Pancreas (tissue), 10 donors: Measurements from ENCODE around the gene IL15RA. TPM values are rescaled to one million over a fixed set of nuclear protein-coding genes. Genes with fewer than 3 reads are reported as not detected.

ENCODE experiments used
- ATAC-seq, 4 donors: fragments of 200-7000 bp; cut with Tn5 transposase; one replicate each; pipeline versions ENCODE4 v1.8.0 to v1.9.1; 2020; ENCODE audit warnings: mild to moderate bottlenecking in 4 of 4, moderate library complexity in 4 of 4
- DNase-seq, 6 donors: peaks; one replicate each; pipeline ENCODE4 v3.0.0-alpha.2; 2020
- FAIRE-seq: peaks from 2 replicates; lab custom pipeline; 2012; peaks lifted over from hg19 to GRCh38; lab: Jason Lieb, UNC
- H3K27ac ChIP-seq, 4 donors: fragments of 200-600 bp; sonication (generic); 1 replicate in 3 of 4; 2 replicates in 1 of 4; pipeline versions ENCODE4 v1.5.0 to v1.8.0; 2020
- H3K27me3 ChIP-seq, 4 donors: fragments of 200-600 bp; one replicate each; pipeline ENCODE4 v1.8.0; 2021
- H3K36me3 ChIP-seq, 3 donors: fragments of 200-600 bp; sonication (generic) in 1 of 3; one replicate each; pipeline versions ENCODE4 v1.5.0 to v1.8.0; 2020 to 2021
- H3K4me1 ChIP-seq, 3 donors: fragments of 200-600 bp; one replicate each; pipeline ENCODE4 v1.8.0; 2021
- H3K4me3 ChIP-seq, 4 donors: fragments of 200-600 bp; sonication (generic) in 2 of 4; one replicate each; pipeline versions ENCODE4 v1.5.0 to v1.8.0; 2020 to 2021
- H3K9me3 ChIP-seq, 4 donors: fragments of 200-600 bp; one replicate each; pipeline ENCODE4 v1.8.0; 2021
- WGBS, 2 donors: extraction: QIAGEN DNeasy Blood & Tissue Kit; methylation state at CpG; one replicate each; pipeline ENCODE4 v1.1.7; 2013; 5-methylcytosine and 5-hydroxymethylcytosine counted together
- intact Hi-C, 3 donors: fragments of 100-400 bp; cut with DNase I; formaldehyde crosslinking; loops; one replicate each; pipeline versions ENCODE4 v1.11.1 to v1.14.2; 2022
- polyA plus RNA-seq, 2 donors: library from polyadenylated mRNA; stranded (reverse); fragments of 200-250 nt; gene quantifications; one replicate each; pipeline ENCODE4 v1.2.3, GENCODE V29; 2013
- total RNA-seq, 6 donors: library from RNA; stranded (reverse); fragmentation: NEBNext Ultra II Directional in 4 of 6; extraction: Animal tissue kit (Norgen Biotek cat#: 25700) in 4 of 6; gene quantifications; one replicate each; pipeline versions ENCODE4 v1.2.1 to v1.2.4, GENCODE V29; 2021 to 2023
- TF ChIP-seq, protein P1 (sequence below), 4 donors: fragments of 200-600 bp; sonication (generic) in 3 of 4; IDR thresholded peaks; one replicate each; pipeline versions ENCODE4 v1.5.0 to v1.8.0; 2021; ENCODE audit warnings: antibody characterized with exemption in 4 of 4
- donor health status: healthy with polysubstance abuse.
- donor health status: DM: no; HTN: no; CAD: no; lungs with moderate emphysema.
- donor health status: DM: no; HTN: no; CAD: no.
- donor health status: control.
- donor health status: control.
- donor health status: Bipolar disorder and iron deficiency.
- donor health status: DM: yes; HTN: yes; CAD: no.
- donor health status: DM: no; HTN: no; CAD: no.
- donor health status: DM: no; HTN: no; CAD: no.
- donor health status: DM: yes; HTN: yes; CAD: no.

The IL15RA gene
- total and polyA plus RNA-seq, 8 donors, result 6.9 to 14.3 (median 11.0) TPM

DNA sequence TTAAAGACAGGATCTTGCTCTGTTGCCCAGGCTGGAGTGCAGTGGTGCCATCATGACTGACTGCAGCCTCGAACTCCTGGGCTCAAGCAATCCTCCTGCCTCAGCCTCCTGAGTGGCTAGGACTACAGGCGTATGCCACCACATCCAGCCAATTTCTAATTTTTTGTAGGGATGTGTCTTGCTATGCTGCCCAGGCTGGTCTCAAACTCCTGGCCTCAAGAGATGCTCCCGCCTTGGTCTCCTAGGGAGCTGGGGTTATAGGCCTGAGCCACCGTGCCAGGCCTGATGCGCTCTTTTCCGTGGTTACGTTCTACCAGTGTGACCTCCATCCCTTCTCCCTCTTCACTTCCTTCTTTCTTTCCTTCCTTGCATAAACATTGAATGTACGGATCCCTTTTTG lies 34.2 kb upstream of the IL15RA start:
- TF ChIP-seq, protein P1, sequence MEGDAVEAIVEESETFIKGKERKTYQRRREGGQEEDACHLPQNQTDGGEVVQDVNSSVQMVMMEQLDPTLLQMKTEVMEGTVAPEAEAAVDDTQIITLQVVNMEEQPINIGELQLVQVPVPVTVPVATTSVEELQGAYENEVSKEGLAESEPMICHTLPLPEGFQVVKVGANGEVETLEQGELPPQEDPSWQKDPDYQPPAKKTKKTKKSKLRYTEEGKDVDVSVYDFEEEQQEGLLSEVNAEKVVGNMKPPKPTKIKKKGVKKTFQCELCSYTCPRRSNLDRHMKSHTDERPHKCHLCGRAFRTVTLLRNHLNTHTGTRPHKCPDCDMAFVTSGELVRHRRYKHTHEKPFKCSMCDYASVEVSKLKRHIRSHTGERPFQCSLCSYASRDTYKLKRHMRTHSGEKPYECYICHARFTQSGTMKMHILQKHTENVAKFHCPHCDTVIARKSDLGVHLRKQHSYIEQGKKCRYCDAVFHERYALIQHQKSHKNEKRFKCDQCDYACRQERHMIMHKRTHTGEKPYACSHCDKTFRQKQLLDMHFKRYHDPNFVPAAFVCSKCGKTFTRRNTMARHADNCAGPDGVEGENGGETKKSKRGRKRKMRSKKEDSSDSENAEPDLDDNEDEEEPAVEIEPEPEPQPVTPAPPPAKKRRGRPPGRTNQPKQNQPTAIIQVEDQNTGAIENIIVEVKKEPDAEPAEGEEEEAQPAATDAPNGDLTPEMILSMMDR (IDR thresholded peaks at IDR 0.05), result no peak
- intact Hi-C loops, result loop anchor here in 1 of 3 donors (10.0 kb wide), 2 partner anchors 63 to 67 kb away; no protein-coding TSS in a partner anchor
- H3K36me3 ChIP-seq, result no peaks in the 10 kb centered on the region
- peaks cover 0 to 8% (median 0%) of the 10 kb centered on the region in 3 donors for H3K4me1 ChIP-seq
- FAIRE-seq, result no peak
- WGBS, 2 donors, result 88 to 95% methylated on average over 8 of the region's 8 CpGs
- no peaks in the 10 kb centered on the region for H3K9me3 ChIP-seq
- no peaks in the 10 kb centered on the region for H3K27me3 ChIP-seq
- no peak for DNase-seq
- H3K4me3 ChIP-seq, result no peak overlapping the region
- no peak for ATAC-seq
- H3K27ac ChIP-seq, result no peak overlapping the region

DNA sequence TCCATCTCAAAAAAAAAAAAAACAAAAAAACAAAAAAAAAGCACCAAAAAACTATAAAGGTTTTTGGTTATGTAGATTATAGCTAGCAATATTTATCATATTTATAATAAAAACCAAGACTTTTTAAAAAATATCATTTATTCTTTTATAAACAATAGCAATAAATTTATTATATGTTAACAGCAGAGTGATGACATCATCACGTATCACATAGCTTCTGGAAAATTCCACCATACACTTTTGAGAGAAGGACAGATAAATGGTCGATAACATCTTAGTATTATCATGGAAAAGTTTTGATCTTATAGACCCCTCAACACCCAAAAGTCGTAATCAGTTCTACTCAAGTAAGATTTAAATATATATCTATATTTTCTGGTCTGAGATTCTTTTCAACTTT lies 33.2 kb upstream of the IL15RA start:
- intact Hi-C loops, result loop anchor here in 1 of 3 donors (10.0 kb wide), 2 partner anchors 64 to 66 kb away; no protein-coding TSS in a partner anchor
- ATAC-seq, result no peak
- H3K36me3 ChIP-seq, result no peaks in the 10 kb centered on the region

DNA sequence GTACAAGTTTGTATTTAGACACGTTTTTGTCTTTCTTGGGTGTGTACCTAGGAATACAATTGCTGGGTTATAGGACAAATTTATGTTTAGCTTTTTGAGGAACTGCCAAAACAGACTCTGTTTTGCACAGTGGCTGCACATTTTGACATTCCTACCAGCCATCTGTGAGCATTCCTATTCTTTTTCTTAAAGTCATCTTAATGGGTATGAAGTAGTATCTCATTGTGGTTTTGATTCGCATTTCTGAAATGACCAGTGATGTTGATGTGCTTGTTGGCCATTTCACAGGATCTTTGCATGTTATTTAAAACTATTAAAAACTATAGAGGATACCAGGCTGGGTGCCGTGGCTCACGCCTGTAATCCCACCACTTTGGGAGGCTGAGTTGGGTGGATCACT lies 32.6 kb upstream of the IL15RA start:
- FAIRE-seq (no peak), ATAC-seq (no peak), DNase-seq (no peak)
- H3K4me1 ChIP-seq, result peaks cover 0 to 8% (median 0%) of the 10 kb centered on the region in 3 donors
- intact Hi-C loops, result loop anchor here in 1 of 3 donors (10.0 kb wide), 2 partner anchors 65 kb away; no protein-coding TSS in a partner anchor
- H3K36me3 ChIP-seq, result no peaks in the 10 kb centered on the region
- TF ChIP-seq, protein P1 (IDR thresholded peaks at IDR 0.05), result no peak
- H3K27me3 ChIP-seq, result no peaks in the 10 kb centered on the region
- H3K4me3 ChIP-seq, result no peak overlapping the region
- H3K27ac ChIP-seq, result peak overlapping the region in 1 of 4 donors; percentile 61
- no peaks in the 10 kb centered on the region for H3K9me3 ChIP-seq
- 62 to 81% methylated on average over 4 of the region's 4 CpGs for WGBS, 2 donors

More for the DNA sequence above, 33.2 kb upstream of the IL15RA start:
- Histone ChIP-seq H3K27me3 (no peaks in the 10 kb centered on the region), H3K4me3 (no peak overlapping the region), H3K27ac (no peak overlapping the region), H3K9me3 (no peaks in the 10 kb centered on the region), H3K4me1 (peaks cover 0 to 8% (median 0%) of the 10 kb centered on the region in 3 donors)
- TF ChIP-seq, protein P1 (IDR thresholded peaks at IDR 0.05), result no peak
- DNase-seq (no peak), FAIRE-seq (no peak)
- WGBS, 2 donors, result 71 to 82% methylated on average over 3 of the region's 3 CpGs

DNA sequence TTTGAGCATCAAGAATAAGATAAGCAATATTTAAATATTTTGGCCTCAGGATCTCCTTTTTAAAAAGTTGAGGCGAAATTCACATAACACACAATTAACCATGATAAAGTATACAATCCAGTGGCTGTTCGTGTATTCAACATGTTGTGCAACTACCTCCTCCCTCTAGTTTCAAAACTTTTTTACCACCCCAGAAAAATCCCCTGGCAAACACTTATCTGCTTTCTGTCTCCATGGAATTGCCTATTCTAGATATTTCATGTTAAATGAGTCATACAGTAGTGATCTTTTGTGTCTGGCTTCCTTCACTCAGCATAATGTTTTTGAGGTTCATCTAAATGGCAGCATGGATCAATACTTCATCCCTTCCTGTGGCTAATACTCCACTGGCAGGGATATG lies 31.8 kb upstream of the IL15RA start:
- TF ChIP-seq, protein P1 (IDR thresholded peaks at IDR 0.05), result no peak
- Histone ChIP-seq H3K36me3 (no peaks in the 10 kb centered on the region), H3K27ac (peak overlapping the region in 2 of 4 donors; percentile 58 to 61), H3K9me3 (no peaks in the 10 kb centered on the region), H3K4me3 (peak overlapping the region in 2 of 4 donors; percentile 16 to 17), H3K4me1 (peaks cover 0 to 8% (median 0%) of the 10 kb centered on the region in 3 donors), H3K27me3 (no peaks in the 10 kb centered on the region)
- ATAC-seq, result peak in 3 of 4 donors; percentile 70 to 82 (median 73)
- 31 to 33% methylated on average over 2 of the region's 2 CpGs for WGBS, 2 donors
- DNase-seq, result no peak
- FAIRE-seq, result no peak
- intact Hi-C loops, result no loop called here

DNA sequence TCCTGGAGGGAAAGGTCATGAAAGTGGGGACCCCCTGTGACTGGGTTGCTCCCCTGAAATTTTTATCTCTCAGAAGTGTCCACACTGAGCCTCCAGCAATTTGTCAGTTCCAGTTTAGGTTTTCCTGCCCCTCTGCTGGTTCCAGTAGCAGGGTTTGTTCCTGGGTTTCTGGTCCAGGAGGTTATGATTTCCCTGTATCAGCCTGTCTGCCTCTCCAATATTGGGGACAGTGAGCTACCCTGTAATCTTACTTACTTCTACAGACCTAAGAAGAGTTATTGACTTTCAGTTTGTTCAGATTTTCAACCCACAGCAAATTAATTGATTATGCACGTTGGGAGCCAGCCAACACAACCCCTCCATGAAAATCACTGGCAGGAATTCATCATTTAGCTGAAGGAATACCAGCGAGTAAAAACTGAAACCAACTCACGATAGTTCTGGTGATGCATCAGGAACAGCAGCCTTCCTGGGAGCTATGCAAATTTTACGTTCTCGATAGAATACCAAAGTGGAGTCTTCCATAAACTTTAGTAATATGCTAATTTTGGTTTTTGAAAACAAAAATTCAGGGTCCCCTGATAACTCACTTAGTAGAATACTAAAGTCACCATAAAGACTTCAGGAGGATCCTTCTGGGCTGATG lies 31.3 kb upstream of the IL15RA start:
- intact Hi-C loops, result no loop called here
- TF ChIP-seq, protein P1 (IDR thresholded peaks at IDR 0.05), result no peak
- no peaks in the 10 kb centered on the region for H3K36me3 ChIP-seq
- H3K9me3 ChIP-seq, result no peaks in the 10 kb centered on the region
- no peaks in the 10 kb centered on the region for H3K27me3 ChIP-seq
- peak overlapping the region in 2 of 4 donors; percentile 16 to 17 for H3K4me3 ChIP-seq
- H3K4me1 ChIP-seq, result peaks cover 0 to 8% (median 0%) of the 10 kb centered on the region in 3 donors
- peak overlapping the region in 2 of 4 donors; percentile 58 to 61 for H3K27ac ChIP-seq
- WGBS, 2 donors, result 52 to 55% methylated on average over 5 of the region's 5 CpGs
- DNase-seq (no peak), ATAC-seq (peak in 3 of 4 donors; percentile 40 to 56 (median 45)), FAIRE-seq (no peak)
